ENCODE data around the gene LAMA2. TPM values are rescaled to one million over a fixed set of nuclear protein-coding genes. Genes with fewer than 3 reads are reported as not detected.

The LAMA2 gene
- total RNA-seq, 1 experiment from 2014 or later: 0.28 TPM

- intact Hi-C loops (cut with micrococcal nuclease; ENCODE audit: unreplicated experiment) (no loop called here), in situ Hi-C loops (cut with HindIII; ENCODE audit: low pct_unique_long_range_greater_than_20kb, low sequenced_read_pairs) (no loop called here)
- no peak for DNase-seq (ENCODE audit: low read depth, low spot score)
- Histone ChIP-seq H3K4me1 (ENCODE audit: control insufficient read depth, insufficient read depth, low read length) (no peaks in the 10 kb centered on the region), H3K27me3 (ENCODE audit: control insufficient read depth, insufficient read depth, low read length) (no peaks in the 10 kb centered on the region), H3K27ac (ENCODE audit: low read length) (no peak overlapping the region), H3K9me3 (ENCODE audit: control insufficient read depth, insufficient read depth, low read depth, low read length) (no peaks in the 10 kb centered on the region), H3K36me3 (ENCODE audit: control insufficient read depth, insufficient read depth, low read length) (no peaks in the 10 kb centered on the region), H3K4me3 (ENCODE audit: low read depth in 2 of 2, low read length in 2 of 2) (no peak overlapping the region)
- CTCF ChIA-PET: no interaction called here
- TF ChIP-seq TCF7L2 (IDR thresholded peaks at IDR 0.05; ENCODE audit: low read depth, low read length): no peak
- TF ChIP-seq SIN3A (IDR thresholded peaks at IDR 0.05; ENCODE audit: borderline replicate concordance, insufficient read depth, low read depth, low read length): no peak
- TF ChIP-seq POLR2AphosphoS5 (IDR thresholded peaks at IDR 0.05; ENCODE audit: low read depth, low read length): no peak
- no peak for TF ChIP-seq CTCF (IDR thresholded peaks at IDR 0.05)
- TF ChIP-seq REST (IDR thresholded peaks at IDR 0.05; ENCODE audit: insufficient read depth in 1 of 2, low read depth in 2 of 2, low read length in 1 of 2): no peak
- ATAC-seq: no peak
- POLR2A ChIA-PET: no interaction called here
- no TSS peak for BruUV-seq (replicated peaks)
Observed at GRCh38 chr6:129240492-129240853, 357.5 kb downstream of the LAMA2 start.

GRCh38 chr6:129242546-129242945, 359.6 kb downstream of the LAMA2 start:
- TF ChIP-seq REST (IDR thresholded peaks at IDR 0.05; ENCODE audit: insufficient read depth in 1 of 2, low read depth in 2 of 2, low read length in 1 of 2) (no peak), CTCF (IDR thresholded peaks at IDR 0.05) (no peak), POLR2AphosphoS5 (IDR thresholded peaks at IDR 0.05; ENCODE audit: low read depth, low read length) (no peak), TCF7L2 (IDR thresholded peaks at IDR 0.05; ENCODE audit: low read depth, low read length) (no peak), SIN3A (IDR thresholded peaks at IDR 0.05; ENCODE audit: borderline replicate concordance, insufficient read depth, low read depth, low read length) (no peak)
- in situ Hi-C loops (cut with HindIII; ENCODE audit: low pct_unique_long_range_greater_than_20kb, low sequenced_read_pairs) (no loop called here), intact Hi-C loops (cut with micrococcal nuclease; ENCODE audit: unreplicated experiment) (no loop called here)
- H3K4me1 ChIP-seq (ENCODE audit: control insufficient read depth, insufficient read depth, low read length): no peaks in the 10 kb centered on the region
- no peak overlapping the region for H3K27ac ChIP-seq (ENCODE audit: low read length)
- ChIA-PET CTCF (no interaction called here), POLR2A (no interaction called here)
- no peak overlapping the region for H3K4me3 ChIP-seq (ENCODE audit: low read depth in 2 of 2, low read length in 2 of 2)
- DNase-seq (ENCODE audit: low read depth, low spot score): no peak
- H3K9me3 ChIP-seq (ENCODE audit: control insufficient read depth, insufficient read depth, low read depth, low read length): no peaks in the 10 kb centered on the region
- H3K36me3 ChIP-seq (ENCODE audit: control insufficient read depth, insufficient read depth, low read length): no peaks in the 10 kb centered on the region
- no peak for ATAC-seq
- H3K27me3 ChIP-seq (ENCODE audit: control insufficient read depth, insufficient read depth, low read length): no peaks in the 10 kb centered on the region
- no TSS peak for BruUV-seq (replicated peaks)
